ENCODE data around the gene PHLDA3. TPM values are rescaled to one million over a fixed set of nuclear protein-coding genes. Genes with fewer than 3 reads are reported as not detected.

PHLDA3 gene
- total RNA-seq, 1 experiment from 2014 or later = 10.5 TPM

GRCh38 chr1:201424146-201424545 is 44.8 kb downstream of the PHLDA3 start:
- peaks cover 7% of the 10 kb centered on the region for H3K4me1 ChIP-seq
- Mint-ChIP-seq H3K27me3 (ENCODE audit: insufficient read depth, unreplicated experiment) (no peaks in the 10 kb centered on the region), H3K4me1 (ENCODE audit: low read depth, unreplicated experiment) (no peaks in the 10 kb centered on the region), H3K4me3 (ENCODE audit: unreplicated experiment) (no peak overlapping the region), H3K36me3 (ENCODE audit: insufficient read depth, unreplicated experiment) (no peaks in the 10 kb centered on the region), H3K9me3 (ENCODE audit: unreplicated experiment) (no peaks in the 10 kb centered on the region), H3K27ac (ENCODE audit: unreplicated experiment) (no peak overlapping the region)
- intact Hi-C loops (cut with micrococcal nuclease; ENCODE audit: unreplicated experiment) = no loop called here
- no peaks in the 10 kb centered on the region for H3K27me3 ChIP-seq (replicated peaks; ENCODE audit: control insufficient read depth, insufficient read depth, low read length)
- ChIA-PET POLR2A (no interaction called here), CTCF (no interaction called here)
- BruUV-seq (replicated peaks) = no TSS peak
- no peak for TF ChIP-seq CTCF (IDR thresholded peaks at IDR 0.05; ENCODE audit: insufficient read depth in 1 of 2, low read depth in 1 of 2, low read length in 1 of 2, severe bottlenecking in 1 of 2, unreplicated experiment in 1 of 2)
- H3K9me3 ChIP-seq = no peaks in the 10 kb centered on the region
- H3K36me3 ChIP-seq (ENCODE audit: control insufficient read depth, insufficient read depth, low read length) = no peaks in the 10 kb centered on the region
- no peak overlapping the region for H3K4me3 ChIP-seq (ENCODE audit: low read depth, low read length)
- no peak for DNase-seq

- Histone ChIP-seq H3K27me3 (replicated peaks; ENCODE audit: control insufficient read depth, insufficient read depth, low read length) (no peaks in the 10 kb centered on the region), H3K4me1 (peaks cover 7% of the 10 kb centered on the region), H3K9me3 (no peaks in the 10 kb centered on the region), H3K36me3 (ENCODE audit: control insufficient read depth, insufficient read depth, low read length) (no peaks in the 10 kb centered on the region), H3K4me3 (ENCODE audit: low read depth, low read length) (no peak overlapping the region)
- intact Hi-C loops (cut with micrococcal nuclease; ENCODE audit: unreplicated experiment) = no loop called here
- no TSS peak for BruUV-seq (replicated peaks)
- Mint-ChIP-seq H3K27ac (ENCODE audit: unreplicated experiment) (no peak overlapping the region), H3K9me3 (ENCODE audit: unreplicated experiment) (no peaks in the 10 kb centered on the region), H3K27me3 (ENCODE audit: insufficient read depth, unreplicated experiment) (no peaks in the 10 kb centered on the region), H3K4me3 (ENCODE audit: unreplicated experiment) (no peak overlapping the region), H3K4me1 (ENCODE audit: low read depth, unreplicated experiment) (no peaks in the 10 kb centered on the region), H3K36me3 (ENCODE audit: insufficient read depth, unreplicated experiment) (no peaks in the 10 kb centered on the region)
- no peak for TF ChIP-seq CTCF (IDR thresholded peaks at IDR 0.05; ENCODE audit: insufficient read depth in 1 of 2, low read depth in 1 of 2, low read length in 1 of 2, severe bottlenecking in 1 of 2, unreplicated experiment in 1 of 2)
- no peak for DNase-seq
- CTCF ChIA-PET = no interaction called here
- POLR2A ChIA-PET = no interaction called here
Observed at GRCh38 chr1:201423655-201424054, 45.3 kb downstream of the PHLDA3 start.

- H3K4me3 Mint-ChIP-seq (ENCODE audit: unreplicated experiment) = no peak overlapping the region
- H3K4me1 ChIP-seq = peaks cover 7% of the 10 kb centered on the region
- no peaks in the 10 kb centered on the region for H3K36me3 Mint-ChIP-seq (ENCODE audit: insufficient read depth, unreplicated experiment)
- no peaks in the 10 kb centered on the region for H3K9me3 Mint-ChIP-seq (ENCODE audit: unreplicated experiment)
- intact Hi-C loops (cut with micrococcal nuclease; ENCODE audit: unreplicated experiment) = no loop called here
- no peak overlapping the region for H3K4me3 ChIP-seq (ENCODE audit: low read depth, low read length)
- H3K36me3 ChIP-seq (ENCODE audit: control insufficient read depth, insufficient read depth, low read length) = no peaks in the 10 kb centered on the region
- H3K27me3 Mint-ChIP-seq (ENCODE audit: insufficient read depth, unreplicated experiment) = no peaks in the 10 kb centered on the region
- H3K27ac Mint-ChIP-seq (ENCODE audit: unreplicated experiment) = no peak overlapping the region
- no peaks in the 10 kb centered on the region for H3K4me1 Mint-ChIP-seq (ENCODE audit: low read depth, unreplicated experiment)
- no peak for TF ChIP-seq CTCF (IDR thresholded peaks at IDR 0.05; ENCODE audit: insufficient read depth in 1 of 2, low read depth in 1 of 2, low read length in 1 of 2, severe bottlenecking in 1 of 2, unreplicated experiment in 1 of 2)
- no peaks in the 10 kb centered on the region for H3K9me3 ChIP-seq
- no peaks in the 10 kb centered on the region for H3K27me3 ChIP-seq (replicated peaks; ENCODE audit: control insufficient read depth, insufficient read depth, low read length)
- ChIA-PET POLR2A (no interaction called here), CTCF (no interaction called here)
- DNase-seq = no peak
- no TSS peak for BruUV-seq (replicated peaks)
Observed at GRCh38 chr1:201422436-201423030, 46.5 kb downstream of the PHLDA3 start.
